T-helper 2 cell treated with Interferon-gamma antibody and Interleukin-4, amounts not matched to agents 100 ng/mL and 5 ng/mL, for 36 hours (primary cell): ENCODE data around the gene GTF2E1. TPM values are rescaled to one million over a fixed set of nuclear protein-coding genes. Genes with fewer than 3 reads are reported as not detected.
"Not testable (repeated sequence)": the region's sequence is repeated elsewhere in the genome, so short reads cannot be mapped to it uniquely, and the experiment has no call there.

Experiments
- intact Hi-C: fragments of 100-400 bp; cut with micrococcal nuclease; formaldehyde crosslinking; loops from one replicate; pipeline ENCODE4 v1.15.1; 2023
- total RNA-seq: library from RNA; stranded (reverse); gene quantifications from 2 replicates; pipeline ENCODE4 v1.2.3, GENCODE V29; 2022

The GTF2E1 gene
- total RNA-seq, 1 donor from 2014 or later, result 27.2 TPM

DNA sequence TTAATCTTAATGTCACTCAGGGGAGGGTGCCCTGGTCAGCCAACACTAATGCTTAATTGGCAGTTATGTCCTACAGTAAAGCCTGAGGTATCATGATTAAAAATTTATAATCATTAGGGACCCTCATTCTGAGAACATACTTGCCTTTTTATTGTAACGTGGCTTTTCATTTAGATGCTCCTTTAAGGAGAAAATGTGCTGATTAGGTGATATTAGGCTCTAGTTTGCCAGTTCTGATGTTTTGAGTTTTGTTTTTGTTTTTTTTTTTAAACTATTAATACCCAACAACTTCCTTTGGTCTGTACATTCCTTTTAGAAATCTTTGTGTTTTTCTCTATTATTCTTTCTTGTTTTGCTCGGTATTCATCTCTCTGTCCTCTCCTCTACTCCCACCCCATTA is 10.3 kb downstream of the GTF2E1 start:
- intact Hi-C loops, result no loop called here

DNA sequence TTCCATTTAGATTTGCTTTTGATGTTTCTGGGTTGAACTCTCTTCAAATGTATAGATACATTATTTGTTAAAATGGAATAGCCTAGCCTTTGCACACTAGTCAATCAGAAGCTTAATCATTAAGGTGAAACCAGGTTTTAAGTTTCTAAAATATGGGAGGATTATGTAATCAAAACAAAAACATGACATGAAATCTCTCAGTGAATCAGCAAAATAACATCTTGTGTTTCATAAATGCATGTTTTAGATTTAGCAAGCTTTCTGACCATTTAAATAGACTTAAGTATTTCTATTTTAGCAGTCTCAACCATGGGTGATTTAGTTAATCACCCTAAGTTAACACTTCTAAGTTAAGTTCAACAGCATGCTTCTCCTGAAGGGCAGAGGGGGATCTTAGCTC is 11.3 kb downstream of the GTF2E1 start:
- intact Hi-C loops, result no loop called here

DNA sequence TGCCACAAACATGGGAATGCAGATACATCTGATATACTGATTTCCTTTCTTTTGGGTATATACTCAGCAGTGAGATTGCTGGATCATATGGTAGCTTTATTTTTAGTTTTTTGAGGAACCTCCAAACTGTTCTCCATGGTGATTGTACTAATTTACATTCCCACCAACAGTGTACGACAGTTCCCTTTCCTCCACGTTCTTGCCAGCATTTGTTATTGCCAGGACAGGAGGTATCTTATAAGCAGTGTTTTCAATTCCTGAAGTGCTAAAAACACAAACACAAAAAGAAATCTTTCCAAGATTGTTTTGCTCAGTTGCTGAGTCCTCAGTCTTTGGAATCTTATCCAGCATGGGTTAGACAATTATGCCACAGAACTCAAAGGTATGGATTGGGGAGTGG is 13.5 kb downstream of the GTF2E1 start:
- intact Hi-C loops, result no loop called here

DNA sequence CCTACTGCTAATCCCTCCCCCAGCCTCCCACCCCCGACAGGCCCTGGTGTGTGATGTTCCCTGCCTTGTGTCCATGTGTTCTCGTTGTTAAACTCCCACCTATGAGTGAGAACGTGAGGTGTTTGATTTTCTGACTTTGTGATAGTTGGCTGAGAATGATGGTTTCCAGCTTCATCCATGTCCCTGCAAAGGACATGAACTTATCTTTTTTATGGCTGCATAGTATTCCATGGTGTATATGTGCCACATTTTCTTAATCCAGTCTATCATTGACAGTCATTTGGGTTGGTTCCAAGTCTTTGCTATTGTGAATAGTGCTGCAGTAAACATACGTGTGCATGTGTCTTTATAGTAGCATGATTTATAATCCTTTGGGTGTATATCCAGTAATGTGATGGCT is 16.0 kb downstream of the GTF2E1 start:
- intact Hi-C loops, result not testable (repeated sequence)

DNA sequence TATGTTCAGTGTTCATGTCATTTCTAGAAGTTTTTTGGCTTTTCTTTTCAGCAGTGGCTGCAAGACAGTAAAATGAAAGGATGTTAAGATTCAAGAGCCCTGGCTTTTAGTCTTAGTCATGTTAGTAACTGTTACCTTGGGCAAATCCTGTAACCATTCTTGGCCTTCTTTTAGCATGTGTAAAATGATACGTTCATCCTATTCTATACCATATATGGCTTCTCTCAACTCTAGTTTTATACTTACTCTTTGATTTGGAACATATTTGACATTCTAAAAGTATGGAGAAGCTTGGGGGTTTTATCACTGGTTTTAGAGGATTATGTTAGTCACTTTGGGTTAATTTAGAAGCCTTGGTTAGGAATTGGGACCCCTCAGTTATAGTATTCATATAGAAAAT is 20.1 kb downstream of the GTF2E1 start:
- intact Hi-C loops, result no loop called here

DNA sequence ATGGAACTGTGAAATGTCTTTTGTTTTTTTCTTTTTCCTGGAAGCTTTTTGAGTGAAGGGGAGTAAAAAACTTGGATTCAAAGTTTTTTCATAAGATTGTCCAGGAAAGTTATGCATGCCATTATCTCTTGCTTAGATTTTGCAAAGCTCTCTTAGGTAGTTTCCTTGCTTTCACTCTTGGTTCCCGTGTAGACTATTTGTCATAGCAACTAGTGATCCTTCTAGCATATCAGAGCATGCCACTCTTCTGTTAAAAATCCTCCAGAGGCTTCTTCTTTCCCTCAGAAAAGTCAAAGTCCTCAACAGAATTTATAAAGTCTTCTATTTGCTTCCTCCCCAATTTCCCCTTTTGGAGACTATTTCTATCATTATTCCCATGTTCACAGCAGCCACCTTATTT is 21.1 kb downstream of the GTF2E1 start:
- intact Hi-C loops, result no loop called here

DNA sequence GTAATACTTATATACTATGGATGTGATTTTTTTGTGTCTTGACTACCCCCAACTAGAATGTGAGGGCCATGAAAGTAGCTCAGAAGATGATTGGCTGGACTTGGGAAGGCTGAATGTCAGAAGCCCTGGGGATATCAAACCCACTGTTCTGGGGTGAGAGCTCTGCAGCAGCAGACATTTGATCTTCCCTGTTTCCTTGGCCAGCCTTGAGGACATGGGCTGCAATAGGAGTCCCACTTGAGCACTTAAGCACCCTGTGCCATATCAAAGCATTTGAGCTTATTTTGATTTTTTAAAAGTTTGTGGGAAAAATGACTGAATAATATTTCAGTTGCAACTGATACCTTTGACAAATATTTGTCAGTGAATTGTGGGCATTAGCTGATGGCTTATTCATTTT is 21.7 kb downstream of the GTF2E1 start:
- intact Hi-C loops, result no loop called here

DNA sequence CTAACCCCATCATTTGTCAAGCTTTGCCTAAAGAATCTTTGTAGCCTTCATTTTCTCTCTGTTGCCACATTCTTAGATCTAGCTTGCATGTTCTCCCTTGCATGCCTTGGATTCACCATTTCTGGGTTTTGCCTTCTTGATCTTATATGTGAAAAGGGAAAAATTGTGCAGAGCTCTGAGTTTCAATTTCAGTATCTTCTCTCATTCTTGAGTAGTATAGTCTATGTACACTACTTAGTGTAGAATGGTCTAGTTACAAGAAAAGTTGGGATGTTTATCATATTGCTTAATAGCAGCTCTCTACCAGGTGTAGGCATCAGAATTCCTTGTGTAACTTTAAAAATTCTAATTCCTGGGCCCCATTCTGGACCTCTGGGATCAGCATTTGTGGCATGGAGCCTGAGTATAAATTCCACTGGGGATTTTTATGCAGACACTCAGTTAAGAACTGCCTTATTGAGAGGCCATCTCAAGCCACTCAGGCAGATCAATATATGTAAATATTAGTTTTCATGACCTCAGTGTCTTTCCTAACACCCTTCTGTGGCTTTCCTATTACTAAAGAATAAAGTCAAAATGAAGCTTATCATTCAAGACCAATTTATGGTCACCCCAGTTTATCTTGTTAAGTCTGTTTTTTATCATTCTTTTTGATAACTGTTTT is 23.4 kb downstream of the GTF2E1 start:
- intact Hi-C loops, result no loop called here

DNA sequence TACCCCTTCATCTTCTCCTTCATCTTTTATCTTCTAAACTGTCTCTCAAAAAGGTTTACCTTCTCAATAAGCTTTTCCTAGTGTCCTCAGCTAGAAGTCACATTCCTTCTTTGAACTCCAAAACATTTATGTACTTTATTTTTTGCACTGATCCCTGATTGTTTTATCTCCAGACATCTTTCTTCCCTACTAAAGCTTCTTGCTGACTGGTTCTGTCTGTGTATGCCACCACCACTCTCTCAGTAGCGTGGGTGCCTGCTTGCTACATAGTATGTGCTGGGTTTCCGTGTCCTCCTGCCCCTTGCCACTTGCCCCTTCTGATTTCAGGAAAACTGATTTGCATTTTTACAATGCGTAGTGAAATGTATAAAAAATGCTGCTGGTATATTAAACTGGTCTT is 24.0 kb downstream of the GTF2E1 start:
- intact Hi-C loops, result no loop called here

DNA sequence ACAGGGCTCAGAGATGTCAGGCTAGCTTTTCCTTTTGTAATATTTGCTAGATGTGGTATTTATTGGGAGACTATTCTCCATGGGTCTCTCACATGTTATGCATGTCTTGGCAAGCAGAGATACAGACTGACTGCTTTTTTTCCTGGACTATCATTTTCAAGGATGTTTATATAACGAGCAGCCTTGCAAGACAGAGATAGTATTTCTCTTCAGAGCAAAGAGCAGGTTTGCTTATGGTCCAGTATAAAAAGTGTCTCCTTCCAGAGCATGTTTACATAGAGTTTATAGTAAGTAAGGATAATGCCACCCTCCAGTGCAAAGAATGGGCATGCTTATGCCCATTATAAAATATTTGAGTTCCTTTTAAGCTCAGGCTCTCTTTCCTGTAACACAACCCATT is 24.6 kb downstream of the GTF2E1 start:
- intact Hi-C loops, result no loop called here

DNA sequence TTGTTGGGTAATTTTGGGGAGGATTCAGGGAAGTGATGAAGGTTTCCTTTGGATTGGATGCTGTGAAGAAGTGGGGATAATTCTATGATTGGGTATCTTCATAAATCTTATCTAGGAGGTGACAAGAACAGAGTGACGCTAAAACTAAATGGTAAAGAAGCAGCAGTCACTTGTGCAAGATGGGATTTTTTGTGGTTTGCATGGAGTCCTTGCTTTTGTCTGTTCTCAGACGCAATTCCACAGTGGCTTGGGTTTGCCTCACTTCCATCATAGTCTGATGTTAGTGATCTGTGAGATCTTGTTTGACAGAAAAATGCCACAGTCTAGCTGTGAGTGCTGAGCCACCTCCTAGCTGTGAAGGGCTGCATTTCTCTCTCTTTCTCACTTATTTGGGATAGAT is 26.9 kb downstream of the GTF2E1 start:
- intact Hi-C loops, result no loop called here

DNA sequence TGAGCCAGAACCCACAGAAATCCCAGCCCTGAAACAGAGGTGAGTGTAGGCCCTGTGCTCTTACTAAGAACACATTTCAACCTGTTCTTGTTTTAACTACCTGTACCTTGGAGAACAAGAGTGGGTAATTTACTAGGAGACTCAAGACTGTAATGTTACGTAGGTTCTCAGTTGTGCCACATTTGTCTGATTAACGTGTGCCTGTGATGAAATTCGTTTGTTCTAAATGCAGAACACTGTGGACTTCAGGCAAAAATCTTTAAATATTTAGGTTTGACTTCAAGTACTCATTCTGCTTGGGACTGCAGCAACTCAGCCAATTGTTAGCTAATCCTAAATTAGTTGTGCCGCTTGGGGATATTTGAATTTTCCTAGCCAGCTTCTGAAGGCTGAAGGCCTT is 28.3 kb downstream of the GTF2E1 start:
- intact Hi-C loops, result no loop called here

DNA sequence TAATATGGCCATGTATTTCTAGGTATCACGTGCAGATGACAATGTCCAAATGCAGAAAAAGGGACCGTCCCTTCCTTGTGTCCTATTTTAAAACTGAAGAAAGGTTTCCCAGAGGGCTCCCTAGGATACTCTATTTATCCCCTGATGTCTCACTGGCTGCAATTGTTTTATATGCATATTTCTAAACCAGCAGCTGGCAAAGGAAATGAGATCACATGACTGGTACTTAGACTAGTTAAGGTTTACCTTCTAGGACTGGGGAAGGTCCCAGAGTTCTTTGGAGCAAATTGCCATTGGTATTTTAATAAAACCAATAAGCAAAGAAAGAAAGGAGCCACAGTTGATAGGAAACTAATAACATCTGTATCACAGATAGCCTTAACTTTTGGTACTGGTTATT is 29.5 kb downstream of the GTF2E1 start:
- intact Hi-C loops, result no loop called here

DNA sequence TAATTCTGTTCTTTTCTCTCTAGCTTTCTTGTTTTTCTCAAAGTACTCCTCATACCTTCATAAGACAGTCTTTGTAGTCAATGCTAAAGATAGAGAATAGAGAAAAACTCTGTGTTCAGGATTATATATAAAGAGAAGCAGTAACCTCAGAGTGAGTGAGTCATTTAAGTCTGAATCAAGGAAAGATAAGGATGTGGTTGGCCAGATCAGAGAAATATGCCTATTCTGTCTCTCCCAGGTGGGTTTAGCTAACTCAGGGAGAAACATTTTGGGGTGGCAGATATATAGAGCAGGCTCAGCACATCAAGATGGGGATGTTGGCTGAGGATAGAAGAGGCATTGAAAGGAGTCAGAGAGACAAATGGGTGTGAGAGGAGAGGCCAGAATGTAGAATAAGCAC is 31.4 kb downstream of the GTF2E1 start:
- intact Hi-C loops, result loop anchor here (2.0 kb wide), 1 partner anchor 31 kb away; the partner anchor contains the start of genes GTF2E1 and RABL3

DNA sequence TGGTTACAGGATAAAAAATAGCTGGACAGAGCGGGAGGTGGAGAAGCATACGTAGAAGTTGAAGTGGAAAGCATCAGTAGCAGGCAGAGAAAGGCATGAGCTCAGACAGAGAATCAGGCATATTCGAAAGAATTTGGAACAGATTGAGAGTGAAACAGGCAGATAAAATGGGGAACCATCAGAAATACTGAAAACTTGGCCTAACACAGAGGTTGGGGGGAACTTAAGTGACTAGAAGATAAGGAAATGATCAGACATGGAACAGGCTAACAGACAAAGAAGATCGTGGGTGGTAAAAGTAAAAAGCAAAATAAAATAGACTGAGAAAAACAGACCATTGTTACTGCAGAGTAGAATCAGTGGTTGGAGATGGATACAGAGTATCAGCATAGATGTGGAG is 32.9 kb downstream of the GTF2E1 start:
- intact Hi-C loops, result loop anchor here (2.0 kb wide), 1 partner anchor 33 kb away; the partner anchor contains the start of genes GTF2E1 and RABL3

DNA sequence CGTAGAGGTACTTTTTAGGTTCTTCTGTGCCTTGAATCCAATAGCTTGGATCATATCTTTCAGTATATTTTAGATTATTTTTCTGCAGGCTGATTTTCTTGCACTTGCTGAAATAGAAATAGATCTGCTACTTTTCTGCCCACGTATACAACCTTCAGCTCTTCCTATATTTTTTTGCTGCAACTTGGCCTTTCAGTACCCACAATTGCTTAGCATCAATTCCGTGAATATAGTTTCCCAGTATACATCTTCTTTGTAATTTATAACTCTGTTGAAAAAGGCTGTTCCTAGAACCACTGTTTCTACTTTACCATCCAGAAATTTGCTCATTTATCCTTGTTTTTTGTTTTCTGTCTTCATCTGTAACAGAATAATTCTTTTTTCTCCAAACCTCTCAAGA is 36.2 kb downstream of the GTF2E1 start:
- intact Hi-C loops, result no loop called here

DNA sequence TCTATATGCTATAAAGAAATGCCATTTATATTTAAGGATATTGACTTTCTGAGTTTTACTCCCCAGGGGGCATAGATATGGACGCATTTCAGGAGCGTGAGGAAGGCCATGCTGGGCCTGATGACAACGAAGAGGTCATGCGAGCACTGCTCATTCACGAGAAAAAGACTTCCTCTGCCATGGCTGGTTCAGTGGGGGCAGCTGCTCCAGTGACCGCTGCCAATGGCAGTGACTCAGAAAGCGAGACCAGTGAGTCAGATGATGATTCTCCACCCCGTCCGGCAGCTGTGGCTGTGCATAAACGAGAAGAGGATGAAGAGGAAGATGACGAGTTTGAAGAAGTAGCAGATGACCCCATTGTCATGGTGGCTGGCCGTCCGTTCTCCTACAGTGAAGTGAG is 38.4 kb downstream of the GTF2E1 start:
- intact Hi-C loops, result no loop called here

DNA sequence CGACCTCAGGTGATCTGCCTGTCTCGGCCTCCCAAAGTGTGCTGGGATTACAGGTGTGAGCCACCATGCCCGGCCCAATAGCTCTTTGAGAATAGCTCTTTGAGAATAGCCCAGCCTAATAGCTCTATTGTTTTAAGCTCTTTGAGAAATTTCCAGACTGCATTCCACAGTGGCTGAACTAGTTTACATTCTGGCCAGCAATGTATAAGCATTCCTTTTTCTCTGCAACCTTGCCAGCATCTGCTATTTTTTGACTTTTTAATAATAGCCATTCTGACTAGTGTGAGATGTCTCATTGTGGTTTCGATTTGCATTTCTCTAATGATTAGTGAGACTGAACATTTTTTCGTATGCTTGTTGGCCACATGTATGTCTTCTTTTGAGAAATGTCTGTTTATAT is 43.3 kb downstream of the GTF2E1 start:
- intact Hi-C loops, result not testable (repeated sequence)

DNA sequence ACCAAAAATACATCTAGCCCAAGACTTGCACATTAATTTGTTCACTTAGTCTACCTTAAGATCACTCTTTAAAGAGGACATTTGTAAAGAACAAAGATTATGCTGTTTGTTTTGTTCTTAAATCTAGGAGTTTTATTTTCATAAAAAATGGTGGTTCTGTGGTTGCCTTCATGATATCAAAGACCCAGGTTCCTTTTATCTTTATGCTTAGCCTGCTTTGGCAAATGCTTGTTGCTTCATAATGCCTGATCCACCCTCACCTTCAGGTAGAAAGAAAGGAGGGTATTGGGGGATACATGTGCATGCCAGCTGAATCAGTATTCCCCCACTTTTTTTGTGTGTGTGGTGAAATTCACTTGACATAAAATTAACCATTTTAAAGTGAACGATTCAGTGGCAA is 48.5 kb downstream of the GTF2E1 start:
- intact Hi-C loops, result loop anchor here (10.0 kb wide), 1 partner anchor 546 kb away; no protein-coding TSS in a partner anchor

DNA sequence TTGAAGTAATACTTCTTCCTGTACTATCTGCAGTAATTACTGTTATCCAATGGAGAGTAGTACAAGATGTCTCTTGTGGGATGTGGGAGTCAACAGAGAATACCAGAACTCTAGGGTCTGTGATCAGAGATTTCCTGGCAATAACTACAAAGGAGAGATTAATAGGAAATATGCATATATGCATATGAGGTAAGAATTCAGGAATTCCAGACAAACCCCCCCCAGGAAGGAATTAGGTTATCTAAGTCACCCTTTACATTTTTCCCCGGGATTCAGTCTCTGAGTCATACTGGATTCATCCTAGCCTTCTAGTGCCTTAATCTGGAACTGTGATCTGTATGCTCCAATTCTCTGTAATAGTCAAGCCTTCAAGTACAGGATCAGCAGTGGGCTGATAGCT is 49.4 kb downstream of the GTF2E1 start:
- intact Hi-C loops, result loop anchor here (2.0 to 10.0 kb wide), 2 partner anchors 49 to 547 kb away; partner anchors contain the start of genes GTF2E1 and RABL3

DNA sequence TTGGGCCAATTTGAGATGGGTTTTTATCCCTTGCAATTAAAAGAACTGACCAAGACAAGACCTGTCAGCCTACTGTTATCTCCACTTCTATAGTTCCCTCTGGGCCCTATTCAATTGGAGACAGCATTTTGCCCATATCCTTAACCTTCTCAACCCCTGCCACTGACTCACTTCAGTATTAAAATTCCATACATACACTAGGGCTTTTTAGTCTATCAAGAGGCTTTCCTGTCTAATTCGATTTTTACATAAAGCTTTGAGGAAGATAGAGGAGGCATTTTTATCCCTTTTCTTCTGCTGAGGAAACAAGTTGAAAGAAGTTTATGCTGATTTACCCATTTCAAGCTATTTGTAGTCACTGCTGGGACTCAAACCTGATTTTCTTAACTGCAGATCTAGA is 51.1 kb downstream of the GTF2E1 start:
- intact Hi-C loops, result loop anchor here (2.0 to 10.0 kb wide), 2 partner anchors 51 to 549 kb away; partner anchors contain the start of genes GTF2E1 and RABL3

DNA sequence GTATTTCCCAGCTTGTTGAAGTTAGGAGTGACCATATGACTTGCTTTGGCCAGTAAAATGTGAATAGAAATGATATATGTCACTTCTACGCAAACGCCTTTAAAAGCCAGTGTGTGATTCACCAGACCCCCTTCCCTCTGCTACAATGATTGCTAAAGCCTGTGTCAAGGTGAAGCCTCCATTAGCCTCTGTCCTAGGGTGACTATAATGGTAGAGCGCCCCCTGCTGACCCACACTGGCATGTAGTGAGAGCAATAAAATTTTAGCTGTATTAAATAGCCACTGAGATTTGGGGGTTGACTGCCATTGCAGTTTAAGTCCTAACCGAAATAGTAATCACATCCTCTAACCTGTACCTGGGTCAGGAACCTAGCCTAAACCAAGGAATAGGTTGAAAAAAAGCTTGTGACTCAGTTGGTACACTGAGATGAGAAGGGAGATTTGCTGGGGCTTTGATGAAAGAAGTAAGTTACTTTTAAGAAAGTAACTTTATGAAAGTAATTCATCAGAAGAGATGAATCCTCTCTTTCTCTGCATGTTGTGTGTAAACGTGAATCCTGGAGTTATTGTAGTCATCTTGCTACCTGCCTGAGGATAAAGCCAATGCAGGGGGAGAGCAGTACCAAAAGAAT is 52.6 kb downstream of the GTF2E1 start:
- intact Hi-C loops, result loop anchor here (1.0 to 10.0 kb wide), 5 partner anchors 174 to 550 kb away; no protein-coding TSS in a partner anchor

DNA sequence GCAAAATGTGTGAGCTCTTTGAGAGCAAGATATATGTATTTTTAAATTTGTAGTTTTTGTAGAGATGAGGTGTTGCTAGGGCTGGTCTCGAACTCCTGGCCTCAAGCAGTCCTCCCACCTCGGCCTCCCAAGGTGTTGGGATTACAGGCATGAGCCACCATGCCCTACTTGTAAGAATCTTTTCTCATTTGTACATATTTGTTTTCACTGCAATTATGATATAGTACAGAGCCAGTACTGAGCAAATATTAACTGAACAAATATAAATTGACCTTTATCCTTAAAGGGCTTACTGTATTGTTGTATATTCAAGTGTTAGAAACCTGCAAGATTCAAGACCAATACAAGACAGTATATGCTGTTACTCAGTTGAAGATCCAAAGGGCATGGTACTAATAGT is 53.4 kb downstream of the GTF2E1 start:
- intact Hi-C loops, result loop anchor here (1.0 to 10.0 kb wide), 5 partner anchors 175 to 551 kb away; no protein-coding TSS in a partner anchor
